ENCODE data around the gene GRAMD2A. TPM values are rescaled to one million over a fixed set of nuclear protein-coding genes. Genes with fewer than 3 reads are reported as not detected.

Gene GRAMD2A
- total and polyA plus RNA-seq, 8 donors: 6.2 to 36.1 (median 8.9) TPM

- DNase-seq: no peak
- intact Hi-C loops (cut with DNase I): no loop called here
- Histone ChIP-seq H3K27me3 (no peaks in the 10 kb centered on the region), H3K36me3 (peaks cover 0 to 28% of the 10 kb centered on the region in 2 donors), H3K4me1 (peaks cover 10 to 34% of the 10 kb centered on the region in 2 donors), H3K9me3 (no peaks in the 10 kb centered on the region), H3K27ac (peak overlapping the region; percentile 53 to 81), H3K4me3 (no peak overlapping the region)
- TF ChIP-seq CTCF (IDR thresholded peaks at IDR 0.05): no peak
- ATAC-seq: no peak
These were observed 40.3 kb upstream of the GRAMD2A start for GRCh38 chr15:72237853-72238224.

GRCh38 chr15:72237029-72237852, 39.7 kb upstream of the GRAMD2A start:
- H3K9me3 ChIP-seq: no peaks in the 10 kb centered on the region
- peak overlapping the region in 1 of 2 donors; percentile 44 for H3K4me3 ChIP-seq
- H3K4me1 ChIP-seq: peaks cover 16 to 40% of the 10 kb centered on the region in 2 donors
- no peak for TF ChIP-seq CTCF (IDR thresholded peaks at IDR 0.05)
- H3K36me3 ChIP-seq: peaks cover 0 to 22% of the 10 kb centered on the region in 2 donors
- H3K27me3 ChIP-seq: no peaks in the 10 kb centered on the region
- ATAC-seq (peak; percentile 94), DNase-seq (peak in 1 of 4 donors; percentile 80)
- intact Hi-C loops (cut with DNase I): no loop called here
- peak overlapping the region; percentile 53 to 81 for H3K27ac ChIP-seq

GRCh38 chr15:72236381-72237003, 38.9 kb upstream of the GRAMD2A start:
- Histone ChIP-seq H3K27ac (peak overlapping the region in 1 of 2 donors; percentile 81), H3K27me3 (no peaks in the 10 kb centered on the region), H3K36me3 (peaks cover 0 to 15% of the 10 kb centered on the region in 2 donors), H3K4me3 (peak overlapping the region in 1 of 2 donors; percentile 44), H3K9me3 (no peaks in the 10 kb centered on the region), H3K4me1 (peaks cover 18 to 47% of the 10 kb centered on the region in 2 donors)
- ATAC-seq: no peak
- no peak for TF ChIP-seq CTCF (IDR thresholded peaks at IDR 0.05)
- intact Hi-C loops (cut with DNase I): no loop called here
- DNase-seq: no peak

- H3K27ac ChIP-seq: no peak overlapping the region
- TF ChIP-seq CTCF (IDR thresholded peaks at IDR 0.05): no peak
- H3K27me3 ChIP-seq: no peaks in the 10 kb centered on the region
- peaks cover 18 to 47% of the 10 kb centered on the region in 2 donors for H3K4me1 ChIP-seq
- H3K36me3 ChIP-seq: peaks cover 0 to 3% of the 10 kb centered on the region in 2 donors
- DNase-seq (no peak), ATAC-seq (no peak)
- H3K9me3 ChIP-seq: no peaks in the 10 kb centered on the region
- intact Hi-C loops (cut with DNase I): no loop called here
- no peak overlapping the region for H3K4me3 ChIP-seq
These were observed 37.7 kb upstream of the GRAMD2A start for GRCh38 chr15:72235298-72235697.

- no peak for DNase-seq
- Histone ChIP-seq H3K27ac (no peak overlapping the region), H3K9me3 (no peaks in the 10 kb centered on the region), H3K27me3 (no peaks in the 10 kb centered on the region), H3K4me1 (peaks cover 24 to 54% of the 10 kb centered on the region in 2 donors), H3K4me3 (no peak overlapping the region), H3K36me3 (no peaks in the 10 kb centered on the region)
- ATAC-seq: no peak
- TF ChIP-seq CTCF (IDR thresholded peaks at IDR 0.05): no peak
- intact Hi-C loops (cut with DNase I): no loop called here
These were observed 36.2 kb upstream of the GRAMD2A start for GRCh38 chr15:72233769-72234168.
